HG03354 (cell line): Measurements from ENCODE around the gene GLA.

Experiments used
- ATAC-seq: cut with Tn5 transposase; IDR thresholded peaks from one replicate; pipeline ENCODE4 v1.9.1; 2021; ENCODE audit warnings: mild to moderate bottlenecking; ENCODE audit not compliant: unreplicated experiment, poor library complexity, severe bottlenecking

The GLA gene

DNA sequence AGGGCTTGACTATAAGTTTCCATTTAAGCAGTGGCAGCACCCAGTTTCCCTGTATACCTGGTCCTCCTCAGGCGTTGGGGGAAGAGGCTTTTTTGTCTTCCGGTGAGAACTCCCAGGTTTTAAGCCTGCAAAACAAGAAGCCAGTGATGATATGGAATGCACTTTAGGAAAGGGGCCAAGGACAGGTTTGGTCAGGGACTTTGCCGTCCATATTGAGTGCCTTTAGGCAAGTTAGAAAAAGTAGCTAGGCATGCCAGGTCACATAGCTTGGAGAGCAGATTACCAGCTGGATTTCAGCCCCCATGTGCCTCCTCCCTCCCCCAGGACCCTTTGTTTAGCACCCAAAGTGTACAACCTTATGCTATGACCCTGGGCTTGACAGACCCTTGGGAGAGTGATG, 45.6 kb downstream of the GLA start:
- no peak for ATAC-seq

DNA sequence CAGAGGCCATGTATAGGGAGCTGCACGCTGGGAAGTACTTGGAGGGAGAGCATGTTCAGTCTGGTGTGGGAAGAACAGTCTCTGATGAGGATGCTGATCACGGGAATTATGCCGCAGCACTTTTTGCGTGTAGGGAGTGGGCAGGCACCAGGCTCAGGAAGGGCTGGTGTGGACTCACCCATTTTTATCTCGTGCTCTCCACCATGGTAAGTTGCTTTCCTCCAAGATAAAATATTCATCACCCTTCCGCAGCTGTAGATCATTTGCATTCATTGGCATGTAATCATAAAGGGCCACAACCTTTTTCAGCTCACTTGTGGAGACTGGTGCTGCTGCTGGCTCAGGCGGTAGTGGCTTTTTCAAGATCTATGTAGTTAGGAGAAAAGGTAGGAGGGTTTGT, 47.3 kb downstream of the GLA start:
- no peak for ATAC-seq

DNA sequence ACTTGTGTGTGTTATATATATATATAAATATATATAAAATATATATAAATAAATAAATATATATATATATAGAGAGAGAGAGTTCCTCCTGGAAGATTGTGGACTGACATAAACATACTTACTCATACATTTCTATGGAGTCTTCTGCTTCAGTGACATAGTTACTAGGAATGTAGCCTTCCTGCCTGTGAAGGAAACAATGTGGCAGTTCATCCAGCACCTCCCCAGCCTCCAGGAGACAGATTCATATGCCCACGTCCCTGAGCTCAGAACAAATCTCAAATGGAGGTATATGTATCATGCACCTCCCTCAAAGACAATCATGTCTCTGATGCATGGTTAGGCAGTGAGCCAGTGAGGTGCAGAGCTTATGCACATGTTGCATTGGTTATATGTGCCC, 47.8 kb downstream of the GLA start:
- no peak for ATAC-seq

DNA sequence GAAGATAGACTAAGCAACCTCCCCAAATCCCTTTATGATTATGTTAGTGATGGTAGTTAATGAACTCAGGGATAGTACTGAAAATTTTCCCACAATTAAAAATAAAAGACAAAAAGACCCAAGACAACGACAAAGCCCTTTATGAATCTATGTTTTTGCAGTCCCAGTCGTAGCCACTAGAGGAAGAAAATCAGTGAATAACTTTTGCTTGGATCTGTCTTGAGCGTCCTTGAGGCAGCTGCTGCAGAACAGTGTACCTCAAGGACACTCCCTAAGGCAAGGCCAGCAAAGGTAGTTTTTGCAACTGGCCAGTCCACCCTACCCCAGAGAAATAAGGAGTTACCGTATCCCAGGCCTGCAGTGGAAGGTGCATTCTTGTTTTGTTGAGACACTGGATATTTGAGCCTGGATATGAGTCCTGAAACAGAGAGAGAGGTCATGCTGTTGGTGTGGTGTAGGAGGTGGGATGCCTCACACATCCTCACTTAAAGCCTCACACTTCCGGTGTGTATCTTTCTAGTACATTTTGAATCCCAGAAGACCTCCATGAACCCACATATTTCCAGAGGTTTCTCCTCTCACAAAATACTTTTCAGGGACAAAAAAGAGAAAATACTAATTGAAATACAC, 50.4 kb downstream of the GLA start:
- ATAC-seq = no peak

GRCh38 chrX:101349193-101349562, 58.5 kb downstream of the GLA start:
- ATAC-seq = no peak

GRCh38 chrX:101348452-101349192, 59.1 kb downstream of the GLA start, which contains the start of gene TIMM8A:
Gene TIMM8A (minus strand): TSS chrX:101348742. CDS start chrX:101348664, 78 bp downstream.
- peak; percentile 98 for ATAC-seq

DNA sequence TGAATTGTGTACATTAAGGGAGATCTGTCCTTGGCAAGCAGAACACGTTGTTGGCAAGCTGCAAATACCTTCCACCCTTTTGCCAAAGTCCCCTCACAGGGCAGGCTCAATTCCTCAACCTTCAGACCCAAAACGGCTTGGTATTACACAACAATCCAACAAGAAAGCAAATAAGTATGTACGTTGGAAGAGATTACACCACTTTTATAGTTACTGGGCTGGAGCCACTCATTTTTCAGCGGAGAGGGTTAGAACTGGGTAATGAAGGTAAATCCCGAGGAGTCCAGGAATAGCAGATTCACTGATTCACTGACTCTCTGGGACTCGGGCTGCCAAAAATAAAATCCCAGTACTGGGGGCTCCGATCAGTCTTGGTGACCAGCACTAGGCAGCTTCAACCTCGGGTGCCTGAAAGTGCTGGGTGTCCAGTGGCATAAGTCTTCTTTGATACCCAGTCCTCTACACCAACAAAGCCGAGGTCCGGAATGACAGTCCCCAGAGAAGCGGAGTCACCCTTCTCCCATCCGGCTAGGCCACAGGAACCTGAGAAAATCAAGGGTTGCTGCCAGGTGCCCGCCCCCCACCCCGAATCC, 59.8 kb downstream of the GLA start:
- peak; percentile 15 for ATAC-seq
